Neuronal stem cell (in vitro differentiated cells): ENCODE data around the gene RANBP3L.

ENCODE experiments used
- DNase-seq: peaks from one replicate; pipeline ENCODE4 v3.0.0-alpha.2; 2013; ENCODE audit warnings: low spot score
- H2AFZ ChIP-seq: one replicate; pipeline ENCODE4 v1.6.1; 2013; ENCODE audit warnings: mild to moderate bottlenecking, low read length, inconsistent platforms
- H2AK5ac ChIP-seq: 2 replicates; pipeline ENCODE4 v1.6.1; 2013; ENCODE audit warnings: low read depth, mild to moderate bottlenecking, inconsistent platforms, low read length, moderate library complexity, mixed read lengths
- H2BK120ac ChIP-seq: 2 replicates; pipeline ENCODE4 v1.6.1; 2013; ENCODE audit warnings: low read depth, mild to moderate bottlenecking, inconsistent platforms, low read length, moderate library complexity, mixed read lengths
- H2BK12ac ChIP-seq: one replicate; pipeline ENCODE4 v1.6.1; 2013; ENCODE audit warnings: low read length, inconsistent platforms
- H2BK15ac ChIP-seq: 2 replicates; pipeline ENCODE4 v1.6.1; 2013; ENCODE audit warnings: mild to moderate bottlenecking, low read length, inconsistent platforms, mixed read lengths
- H2BK5ac ChIP-seq: one replicate; pipeline ENCODE4 v1.6.1; 2013; ENCODE audit warnings: inconsistent platforms, mild to moderate bottlenecking, low read length, moderate library complexity
- H3K14ac ChIP-seq: one replicate; pipeline ENCODE4 v1.6.1; 2013; ENCODE audit warnings: low read length, inconsistent platforms
- H3K18ac ChIP-seq: 2 replicates; pipeline ENCODE4 v1.6.1; 2013; ENCODE audit warnings: low read length, inconsistent platforms
- H3K23ac ChIP-seq: 2 replicates; pipeline ENCODE4 v1.6.1; 2013; ENCODE audit warnings: low read depth, mild to moderate bottlenecking, mixed read lengths, low read length, inconsistent platforms; ENCODE audit not compliant: poor library complexity
- H3K27ac ChIP-seq: replicated peaks from 3 replicates; pipeline ENCODE4 v1.5.1; 2013; ENCODE audit warnings: low read length, inconsistent platforms
- H3K27me3 ChIP-seq, 3 experiments: 2 replicates each; pipeline ENCODE4 v1.6.1; 2013; ENCODE audit warnings: low read length in 3 of 3, mild to moderate bottlenecking in 2 of 3, inconsistent platforms in 1 of 3, low read depth in 1 of 3, mixed read lengths in 1 of 3, moderate library complexity in 1 of 3; ENCODE audit not compliant: control insufficient read depth in 3 of 3, insufficient read depth in 3 of 3
- H3K36me3 ChIP-seq, 2 donors: replicated peaks in 1 of 2; 2 replicates each; pipeline ENCODE4 v1.6.1; 2013; ENCODE audit warnings: low read length in 2 of 2; ENCODE audit not compliant: control insufficient read depth in 2 of 2, insufficient read depth in 2 of 2
- H3K4ac ChIP-seq: 2 replicates; pipeline ENCODE4 v1.6.1; 2013; ENCODE audit warnings: inconsistent platforms, mild to moderate bottlenecking, low read length, moderate library complexity
- H3K4me1 ChIP-seq, 2 donors: 1 replicate in 1 of 2; 2 replicates in 1 of 2; pipeline ENCODE4 v1.6.1; 2013; ENCODE audit warnings: low read length in 2 of 2, low read depth in 1 of 2; ENCODE audit not compliant: control insufficient read depth in 2 of 2, insufficient read depth in 1 of 2
- H3K4me2 ChIP-seq: one replicate; pipeline ENCODE4 v1.6.1; 2013; ENCODE audit warnings: mild to moderate bottlenecking, low read length, inconsistent platforms; ENCODE audit not compliant: insufficient read depth, poor library complexity, severe bottlenecking
- H3K4me3 ChIP-seq, 2 donors: 2 replicates each; pipeline ENCODE4 v1.5.1; 2013; ENCODE audit warnings: low read length in 2 of 2, mild to moderate bottlenecking in 2 of 2, inconsistent platforms in 1 of 2, moderate library complexity in 1 of 2
- H3K79me1 ChIP-seq: one replicate; pipeline ENCODE4 v1.6.1; 2013; ENCODE audit warnings: low read depth, mild to moderate bottlenecking, inconsistent platforms, low read length, moderate library complexity
- H3K9ac ChIP-seq: one replicate; pipeline ENCODE4 v1.6.1; 2013; ENCODE audit warnings: mild to moderate bottlenecking, low read depth, low read length, inconsistent platforms; ENCODE audit not compliant: poor library complexity
- H3K9me3 ChIP-seq, 2 donors: replicated peaks in 1 of 2; 2 replicates each; pipeline versions ENCODE3 to v1.6.1; 2013; ENCODE audit warnings: low read length in 2 of 2, mild to moderate bottlenecking in 2 of 2, inconsistent platforms in 1 of 2, low read depth in 1 of 2, mixed read lengths in 1 of 2, moderate library complexity in 1 of 2; ENCODE audit not compliant: control insufficient read depth in 2 of 2, insufficient read depth in 1 of 2
- H4K8ac ChIP-seq: one replicate; pipeline ENCODE4 v1.6.1; 2013; ENCODE audit warnings: low read depth, mild to moderate bottlenecking, inconsistent platforms, low read length, moderate library complexity
- H4K91ac ChIP-seq: one replicate; pipeline ENCODE4 v1.6.1; 2013; ENCODE audit warnings: low read length, low read depth, mild to moderate bottlenecking, inconsistent platforms; ENCODE audit not compliant: poor library complexity
- WGBS, 2 donors: extraction: QIAGEN DNeasy Blood & Tissue Kit; methylation state at CpG; one replicate each; pipeline ENCODE4 v1.1.7; 2013; ENCODE audit warnings: missing lambda C conversion rate in 2 of 2, mixed read lengths in 1 of 2; ENCODE audit not compliant: insufficient read length in 2 of 2, insufficient replicate concordance in 1 of 2; ENCODE audit errors: extremely low coverage in 2 of 2; 5-methylcytosine and 5-hydroxymethylcytosine counted together

RANBP3L gene

DNA sequence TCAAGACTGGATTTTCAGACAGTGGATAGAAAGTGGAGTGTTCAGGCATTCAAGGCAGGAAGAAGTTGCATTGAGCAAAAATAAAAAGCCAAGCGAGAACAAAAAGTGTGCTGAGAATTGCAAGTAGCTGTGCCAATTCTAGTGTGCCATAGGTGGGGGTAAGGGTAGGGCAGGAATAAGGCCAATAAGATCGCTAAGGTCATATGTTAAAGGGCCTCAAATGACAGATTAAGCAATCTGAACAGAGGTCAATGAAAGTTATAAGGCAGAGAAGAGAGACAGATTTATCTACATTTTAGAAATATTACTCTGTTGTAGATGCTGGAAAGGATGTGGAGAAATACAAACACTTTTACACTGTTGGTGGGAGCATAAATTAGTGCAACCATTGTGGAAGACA, 96.4 kb downstream of the RANBP3L start:
- H2BK5ac ChIP-seq, result no peak overlapping the region
- no peak overlapping the region for H3K9ac ChIP-seq
- H3K27me3 ChIP-seq, result no peaks in the 10 kb centered on the region
- no peak overlapping the region for H2BK12ac ChIP-seq
- H4K8ac ChIP-seq, result no peak overlapping the region
- H3K4me2 ChIP-seq, result no peak overlapping the region
- no peak overlapping the region for H3K4ac ChIP-seq
- no peak overlapping the region for H2BK15ac ChIP-seq
- H3K23ac ChIP-seq, result no peak overlapping the region
- peaks cover 6 to 89% of the 10 kb centered on the region in 2 donors for H3K36me3 ChIP-seq
- no peak overlapping the region for H2BK120ac ChIP-seq
- H3K4me3 ChIP-seq, result no peak overlapping the region
- H3K79me1 ChIP-seq, result no peaks in the 10 kb centered on the region
- H3K4me1 ChIP-seq, result peaks cover 0 to 4% of the 10 kb centered on the region in 2 donors
- no peak overlapping the region for H3K27ac ChIP-seq
- no peak overlapping the region for H2AFZ ChIP-seq
- no peak overlapping the region for H2AK5ac ChIP-seq
- DNase-seq, result no peak
- no peak overlapping the region for H3K18ac ChIP-seq
- no peak overlapping the region for H3K14ac ChIP-seq
- no peak overlapping the region for H4K91ac ChIP-seq
- WGBS, 2 donors, result no CpG with 5 or more reads among the region's 2 CpGs
- H3K9me3 ChIP-seq, result no peaks in the 10 kb centered on the region

DNA sequence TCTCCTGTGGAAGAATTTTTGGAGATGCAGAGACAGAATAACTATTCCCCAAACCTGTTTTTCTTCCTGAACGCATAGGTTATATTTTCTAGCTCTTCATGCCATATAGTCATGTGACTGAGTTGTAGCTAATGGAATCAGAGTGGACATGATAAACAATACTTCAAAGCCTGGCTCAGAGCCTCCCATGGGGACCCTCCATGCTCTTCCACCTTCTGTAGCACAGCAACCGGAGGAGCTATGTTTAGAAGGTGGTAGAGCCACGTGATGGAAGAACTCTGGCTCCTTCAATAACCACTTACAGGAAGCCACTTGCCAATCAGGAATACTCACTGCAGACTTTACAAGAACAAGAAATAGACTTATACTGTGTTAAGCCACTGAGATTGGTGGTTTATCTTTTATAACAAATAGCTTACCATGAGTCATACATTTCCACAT, 99.2 kb downstream of the RANBP3L start:
- Histone ChIP-seq H4K91ac (no peak overlapping the region), H3K36me3 (peaks cover 6 to 91% of the 10 kb centered on the region in 2 donors), H4K8ac (no peak overlapping the region), H3K4me1 (peaks cover 0 to 4% of the 10 kb centered on the region in 2 donors), H3K4me3 (no peak overlapping the region), H2BK5ac (no peak overlapping the region), H2BK15ac (no peak overlapping the region), H3K23ac (no peak overlapping the region), H2AK5ac (no peak overlapping the region), H2AFZ (no peak overlapping the region), H2BK120ac (no peak overlapping the region), H3K4me2 (no peak overlapping the region), H3K9me3 (no peaks in the 10 kb centered on the region), H3K4ac (no peak overlapping the region), H3K79me1 (no peaks in the 10 kb centered on the region), H3K18ac (no peak overlapping the region), H3K27me3 (no peaks in the 10 kb centered on the region), H3K14ac (no peak overlapping the region), H3K27ac (no peak overlapping the region), H3K9ac (no peak overlapping the region), H2BK12ac (no peak overlapping the region)
- no peak for DNase-seq
- WGBS, 2 donors, result no CpG with 5 or more reads among the region's 3 CpGs

DNA sequence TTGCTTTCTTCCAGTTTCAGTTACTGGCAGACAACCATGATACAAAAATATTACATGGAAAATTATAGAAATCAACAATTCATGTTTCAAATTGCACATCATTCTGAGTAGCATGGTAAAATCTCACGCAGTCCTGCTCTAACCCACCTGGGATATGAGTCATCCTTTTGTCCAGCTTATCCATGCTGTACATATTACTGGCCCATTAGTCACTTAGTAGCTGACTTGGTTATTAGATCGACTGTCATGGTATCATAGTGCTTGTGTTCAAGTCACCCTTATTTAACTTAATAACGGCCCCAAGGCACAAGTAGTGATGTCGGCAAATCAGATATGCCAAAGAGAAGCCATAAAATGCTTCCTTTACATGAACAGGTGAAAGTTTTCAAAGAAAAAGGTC, 101.2 kb downstream of the RANBP3L start:
- Histone ChIP-seq H3K18ac (no peak overlapping the region), H3K27me3 (no peaks in the 10 kb centered on the region), H3K14ac (no peak overlapping the region), H4K8ac (no peak overlapping the region), H2AK5ac (no peak overlapping the region), H3K9ac (no peak overlapping the region), H3K4me3 (no peak overlapping the region), H3K27ac (no peak overlapping the region), H2BK15ac (no peak overlapping the region), H3K36me3 (peaks cover 4 to 96% of the 10 kb centered on the region in 2 donors), H2BK5ac (no peak overlapping the region), H3K4me2 (no peak overlapping the region), H3K23ac (no peak overlapping the region), H3K4me1 (peaks cover 0 to 4% of the 10 kb centered on the region in 2 donors), H4K91ac (no peak overlapping the region), H2BK120ac (no peak overlapping the region), H3K4ac (no peak overlapping the region), H3K79me1 (no peaks in the 10 kb centered on the region), H2AFZ (no peak overlapping the region), H2BK12ac (no peak overlapping the region), H3K9me3 (no peaks in the 10 kb centered on the region)
- WGBS, 2 donors, result no CpG with 5 or more reads among the region's 4 CpGs
- DNase-seq, result no peak

DNA sequence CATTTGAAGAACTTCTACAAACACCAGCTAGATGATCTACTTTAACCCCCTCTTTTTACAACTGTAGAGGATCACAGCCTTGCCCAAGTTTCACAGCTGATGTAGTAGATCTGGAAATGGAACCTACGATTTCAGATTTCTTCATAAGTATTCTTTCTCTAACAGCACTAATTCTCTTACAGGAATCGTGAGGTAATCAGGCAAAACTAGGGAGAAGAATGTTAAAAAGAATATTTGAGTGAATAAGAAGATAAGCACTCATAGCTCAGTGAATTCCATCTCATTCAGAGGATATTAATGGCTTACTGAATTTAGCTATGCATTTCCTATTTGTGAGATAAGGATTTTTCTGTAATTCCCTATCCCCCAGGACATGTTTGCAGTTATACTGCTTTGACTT, 102.1 kb downstream of the RANBP3L start:
- DNase-seq, result no peak
- no peak overlapping the region for H3K14ac ChIP-seq
- peaks cover 0 to 4% of the 10 kb centered on the region in 2 donors for H3K4me1 ChIP-seq
- H4K8ac ChIP-seq, result no peak overlapping the region
- H4K91ac ChIP-seq, result no peak overlapping the region
- no peak overlapping the region for H3K4ac ChIP-seq
- peaks cover 4 to 96% of the 10 kb centered on the region in 2 donors for H3K36me3 ChIP-seq
- WGBS, 2 donors, result no CpG with 5 or more reads among the region's 2 CpGs
- H3K79me1 ChIP-seq, result no peaks in the 10 kb centered on the region
- no peak overlapping the region for H3K23ac ChIP-seq
- H2BK15ac ChIP-seq, result no peak overlapping the region
- H2BK5ac ChIP-seq, result no peak overlapping the region
- no peak overlapping the region for H3K4me2 ChIP-seq
- H2BK120ac ChIP-seq, result no peak overlapping the region
- no peak overlapping the region for H2AFZ ChIP-seq
- H2AK5ac ChIP-seq, result no peak overlapping the region
- H2BK12ac ChIP-seq, result no peak overlapping the region
- H3K18ac ChIP-seq, result no peak overlapping the region
- no peak overlapping the region for H3K9ac ChIP-seq
- H3K27me3 ChIP-seq, result no peaks in the 10 kb centered on the region
- no peaks in the 10 kb centered on the region for H3K9me3 ChIP-seq
- H3K4me3 ChIP-seq, result no peak overlapping the region
- H3K27ac ChIP-seq, result no peak overlapping the region
